ENCODE results near the gene PLEKHG4.

GRCh38 chr16:67299269-67299668 lies 19.9 kb downstream of the PLEKHG4 start:
- TF ChIP-seq CTCF (IDR thresholded peaks at IDR 0.05) (no peak), POLR2A (IDR thresholded peaks at IDR 0.05) (no peak)
